Loucy (cell line): ENCODE results near the gene EMC10.

Experiments
- H2AFZ ChIP-seq: fragments of 200-600 bp; sonication (generic); 2 replicates; pipeline ENCODE4 v1.6.0; 2016; ENCODE audit warnings: antibody characterized with exemption, mild to moderate bottlenecking, low read length, moderate library complexity
- H3F3A ChIP-seq: fragments of 200-600 bp; 2 replicates; pipeline ENCODE4 v1.6.0; 2016; ENCODE audit warnings: antibody characterized with exemption, low read depth, mild to moderate bottlenecking
- H3K27me3 ChIP-seq: fragments of 200-600 bp; sonication (generic); 2 replicates; pipeline ENCODE4 v1.6.1; 2014; ENCODE audit warnings: low read length, mild to moderate bottlenecking; ENCODE audit not compliant: insufficient read depth, poor library complexity, severe bottlenecking
- H3K36me3 ChIP-seq: fragments of 200-600 bp; sonication (generic); 2 replicates; pipeline ENCODE4 v1.6.1; 2016; ENCODE audit warnings: low read length; ENCODE audit not compliant: insufficient read depth
- H3K4me1 ChIP-seq: fragments of 200-600 bp; sonication (generic); 2 replicates; pipeline ENCODE4 v1.5.1; 2014; ENCODE audit warnings: low read length, mild to moderate bottlenecking; ENCODE audit not compliant: insufficient read depth, poor library complexity, severe bottlenecking
- H3K4me2 ChIP-seq: fragments of 200-600 bp; sonication (generic); 2 replicates; pipeline ENCODE4 v1.6.0; 2014; ENCODE audit warnings: antibody characterized with exemption, low read length, low read depth, mild to moderate bottlenecking; ENCODE audit not compliant: poor library complexity, severe bottlenecking
- H3K4me3 ChIP-seq: fragments of 200-600 bp; sonication (generic); 2 replicates; pipeline ENCODE4 v1.5.1; 2014; ENCODE audit warnings: low read length, mild to moderate bottlenecking, mixed read lengths; ENCODE audit not compliant: poor library complexity, severe bottlenecking
- H3K79me2 ChIP-seq: fragments of 200-600 bp; sonication (generic); 2 replicates; pipeline ENCODE4 v1.6.1; 2014; ENCODE audit warnings: low read length; ENCODE audit not compliant: insufficient read depth
- H3K9ac ChIP-seq: fragments of 200-600 bp; sonication (generic); 2 replicates; pipeline ENCODE4 v1.6.0; 2014; ENCODE audit warnings: mild to moderate bottlenecking, low read depth, low read length, moderate library complexity; ENCODE audit not compliant: poor library complexity, severe bottlenecking
- H3K9me2 ChIP-seq: fragments of 200-600 bp; sonication (generic); replicated peaks from 2 replicates; pipeline ENCODE4 v1.6.1; 2016; ENCODE audit warnings: low read depth, low read length, mixed read lengths
- H3K9me3 ChIP-seq: fragments of 200-600 bp; sonication (generic); 2 replicates; pipeline ENCODE4 v1.6.1; 2014; ENCODE audit warnings: mild to moderate bottlenecking, antibody characterized with exemption, low read length, low read depth; ENCODE audit not compliant: insufficient read depth
- H4K20me1 ChIP-seq: fragments of 200-600 bp; sonication (generic); 2 replicates; pipeline ENCODE4 v1.6.0; 2014; ENCODE audit warnings: antibody characterized with exemption, low read length, mild to moderate bottlenecking; ENCODE audit not compliant: insufficient read depth, poor library complexity, severe bottlenecking
- EZH2phosphoT487 ChIP-seq: fragments of 200-600 bp; IDR thresholded peaks from 2 replicates; pipeline ENCODE4 v1.6.1; 2018; ENCODE audit warnings: antibody characterized with exemption, mild to moderate bottlenecking, moderate library complexity, borderline replicate concordance
- TF ChIP-seq, protein P1 (sequence below): fragments of 200-600 bp; sonication (generic); conservative IDR thresholded peaks from 2 replicates; pipeline ENCODE4 v1.5.1; 2014; ENCODE audit warnings: mild to moderate bottlenecking, antibody characterized with exemption, low read length

EMC10 gene

DNA sequence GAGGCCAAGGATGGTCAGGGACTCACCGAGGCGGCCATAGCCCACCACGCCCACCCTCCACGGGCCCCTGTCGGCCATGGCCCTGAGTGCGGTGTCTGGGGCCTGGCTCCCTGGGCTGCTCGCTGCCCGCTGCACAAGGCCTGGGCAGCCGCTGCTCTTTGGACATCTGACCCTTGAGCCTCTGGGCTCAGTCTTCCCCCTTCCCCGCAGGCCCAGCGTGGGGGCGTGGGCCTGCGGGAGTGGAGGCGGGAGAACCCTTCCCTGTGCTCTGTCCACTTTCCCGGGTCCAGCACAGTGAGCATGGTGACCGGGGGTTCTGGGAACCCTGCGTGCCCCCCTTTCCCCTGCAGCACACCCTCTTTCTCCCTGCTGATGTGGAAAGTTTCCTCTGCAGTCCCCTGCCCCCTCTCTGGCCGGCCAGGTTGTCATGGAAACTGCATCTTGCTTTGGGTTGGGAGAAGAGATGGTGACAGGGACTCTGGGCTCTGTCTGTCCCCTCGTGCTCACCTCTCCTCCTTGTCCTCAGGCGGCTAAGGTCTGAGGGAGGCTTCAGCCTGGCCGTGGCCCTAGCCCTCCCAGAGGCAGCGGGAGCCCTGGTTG lies 37.5 kb downstream of the EMC10 start, which contains the start of gene ASPDH:
ASPDH (minus strand) TSS at position 168 of the 600 bp plus-strand sequence; CDS start at position 78, 90 bp downstream.
- no peak within 1 kb of the TSS for H3K4me2 ChIP-seq
- no peak within 1 kb of the TSS for H2AFZ ChIP-seq
- no peaks in the 10 kb centered on the region for H3K9me3 ChIP-seq
- H3F3A ChIP-seq: no peaks in the 10 kb centered on the region
- H3K9ac ChIP-seq: no peak within 1 kb of the TSS
- H3K27me3 ChIP-seq: no peaks in the 10 kb centered on the region
- H3K9me2 ChIP-seq: no peaks in the 10 kb centered on the region
- H3K4me1 ChIP-seq: peaks cover 8% of the 10 kb centered on the region
- H3K4me3 ChIP-seq: no peak within 1 kb of the TSS
- no peaks in the 10 kb centered on the region for H4K20me1 ChIP-seq
- no peaks in the 10 kb centered on the region for H3K79me2 ChIP-seq
- no peaks in the 10 kb centered on the region for H3K36me3 ChIP-seq
- TF ChIP-seq, protein P1, sequence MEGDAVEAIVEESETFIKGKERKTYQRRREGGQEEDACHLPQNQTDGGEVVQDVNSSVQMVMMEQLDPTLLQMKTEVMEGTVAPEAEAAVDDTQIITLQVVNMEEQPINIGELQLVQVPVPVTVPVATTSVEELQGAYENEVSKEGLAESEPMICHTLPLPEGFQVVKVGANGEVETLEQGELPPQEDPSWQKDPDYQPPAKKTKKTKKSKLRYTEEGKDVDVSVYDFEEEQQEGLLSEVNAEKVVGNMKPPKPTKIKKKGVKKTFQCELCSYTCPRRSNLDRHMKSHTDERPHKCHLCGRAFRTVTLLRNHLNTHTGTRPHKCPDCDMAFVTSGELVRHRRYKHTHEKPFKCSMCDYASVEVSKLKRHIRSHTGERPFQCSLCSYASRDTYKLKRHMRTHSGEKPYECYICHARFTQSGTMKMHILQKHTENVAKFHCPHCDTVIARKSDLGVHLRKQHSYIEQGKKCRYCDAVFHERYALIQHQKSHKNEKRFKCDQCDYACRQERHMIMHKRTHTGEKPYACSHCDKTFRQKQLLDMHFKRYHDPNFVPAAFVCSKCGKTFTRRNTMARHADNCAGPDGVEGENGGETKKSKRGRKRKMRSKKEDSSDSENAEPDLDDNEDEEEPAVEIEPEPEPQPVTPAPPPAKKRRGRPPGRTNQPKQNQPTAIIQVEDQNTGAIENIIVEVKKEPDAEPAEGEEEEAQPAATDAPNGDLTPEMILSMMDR: no peak
- TF ChIP-seq EZH2phosphoT487: no peak

DNA sequence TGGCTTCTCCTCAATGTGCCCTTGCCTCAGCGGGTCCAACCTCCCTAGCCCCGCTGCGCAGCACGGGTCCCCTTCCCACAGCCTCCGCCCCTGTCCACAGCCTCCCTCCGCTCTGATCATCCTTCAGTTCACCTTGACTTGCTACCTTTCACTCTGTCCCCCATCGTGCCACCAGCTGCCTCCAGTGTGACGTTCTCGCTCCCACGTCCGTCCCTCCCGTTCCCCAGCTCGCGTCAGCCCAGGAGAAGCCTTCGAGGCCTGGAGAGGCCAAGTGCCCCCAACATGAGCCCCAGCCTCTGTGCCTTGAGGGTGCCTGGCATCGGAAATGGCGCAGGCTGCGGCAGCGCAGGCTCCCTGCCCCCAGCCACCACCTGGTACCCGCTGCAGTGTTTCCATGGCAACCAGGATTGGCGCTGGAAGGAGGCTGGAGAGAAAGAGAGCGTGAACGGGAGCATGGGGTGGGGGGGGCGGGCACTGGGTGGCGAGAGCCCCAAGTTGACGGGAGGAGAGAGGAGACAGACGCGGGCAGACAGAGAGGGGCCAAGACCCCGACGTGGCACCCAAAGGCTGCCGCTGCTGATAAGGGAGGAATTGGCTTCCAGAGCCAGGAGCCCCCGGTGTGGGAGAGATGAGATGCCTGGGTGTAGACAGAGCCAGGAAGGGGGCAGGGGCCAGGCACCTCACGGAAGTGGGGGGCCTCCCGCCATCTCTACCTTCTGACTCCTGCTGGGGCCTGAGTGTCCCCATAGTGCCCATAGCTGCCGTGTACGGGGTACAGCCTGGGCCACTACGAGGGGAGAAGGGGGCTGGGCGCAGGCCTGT lies 38.2 kb downstream of the EMC10 start:
- Histone ChIP-seq H2AFZ (no peak overlapping the region), H3F3A (no peaks in the 10 kb centered on the region), H3K9ac (no peak overlapping the region), H3K9me3 (no peaks in the 10 kb centered on the region), H3K79me2 (no peaks in the 10 kb centered on the region), H3K27me3 (no peaks in the 10 kb centered on the region), H3K4me3 (no peak overlapping the region), H3K36me3 (no peaks in the 10 kb centered on the region), H3K4me1 (peaks cover 8% of the 10 kb centered on the region), H4K20me1 (no peaks in the 10 kb centered on the region), H3K4me2 (no peak overlapping the region), H3K9me2 (no peaks in the 10 kb centered on the region)
- TF ChIP-seq, protein P1: no peak
- TF ChIP-seq EZH2phosphoT487: no peak

DNA sequence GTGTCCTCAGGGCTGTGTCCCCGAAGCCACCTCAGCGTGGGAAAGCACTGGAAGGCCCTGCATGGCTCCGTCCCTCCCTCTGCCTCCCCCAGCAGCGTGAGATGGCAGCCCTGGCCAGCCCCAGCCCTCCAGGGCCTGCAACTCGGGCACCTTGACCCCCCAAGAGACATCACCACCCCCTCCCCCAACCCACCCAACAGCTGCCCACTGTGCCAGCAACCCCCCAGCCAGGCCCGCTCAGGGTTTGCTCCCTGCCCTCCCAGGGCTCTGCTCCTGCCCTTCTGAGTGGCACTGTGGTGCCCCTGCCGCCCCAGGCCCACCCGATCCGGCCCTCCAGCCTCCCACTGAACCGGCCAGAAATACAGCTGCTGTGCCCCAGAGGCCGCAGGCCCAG lies 38.9 kb downstream of the EMC10 start:
- no peaks in the 10 kb centered on the region for H3K36me3 ChIP-seq
- H3K4me1 ChIP-seq: peaks cover 6% of the 10 kb centered on the region
- no peak overlapping the region for H3K9ac ChIP-seq
- H3K4me3 ChIP-seq: no peak overlapping the region
- no peaks in the 10 kb centered on the region for H3K9me2 ChIP-seq
- H3K79me2 ChIP-seq: no peaks in the 10 kb centered on the region
- no peaks in the 10 kb centered on the region for H3F3A ChIP-seq
- TF ChIP-seq, protein P1: no peak
- no peak for TF ChIP-seq EZH2phosphoT487
- H3K9me3 ChIP-seq: no peaks in the 10 kb centered on the region
- H2AFZ ChIP-seq: no peak overlapping the region
- no peaks in the 10 kb centered on the region for H3K27me3 ChIP-seq
- no peaks in the 10 kb centered on the region for H4K20me1 ChIP-seq
- no peak overlapping the region for H3K4me2 ChIP-seq
